GM12873 (cell line): ENCODE measurements around the gene CD1B.

ENCODE experiments used
- TF ChIP-seq, protein P1 (sequence below): IDR thresholded peaks from 2 replicates; pipeline ENCODE4 v1.5.1; 2012; ENCODE audit warnings: low read depth, mild to moderate bottlenecking, moderate library complexity, low read length, control low read depth; ENCODE audit not compliant: insufficient read depth; ENCODE audit errors: missing control alignments

The CD1B gene

DNA sequence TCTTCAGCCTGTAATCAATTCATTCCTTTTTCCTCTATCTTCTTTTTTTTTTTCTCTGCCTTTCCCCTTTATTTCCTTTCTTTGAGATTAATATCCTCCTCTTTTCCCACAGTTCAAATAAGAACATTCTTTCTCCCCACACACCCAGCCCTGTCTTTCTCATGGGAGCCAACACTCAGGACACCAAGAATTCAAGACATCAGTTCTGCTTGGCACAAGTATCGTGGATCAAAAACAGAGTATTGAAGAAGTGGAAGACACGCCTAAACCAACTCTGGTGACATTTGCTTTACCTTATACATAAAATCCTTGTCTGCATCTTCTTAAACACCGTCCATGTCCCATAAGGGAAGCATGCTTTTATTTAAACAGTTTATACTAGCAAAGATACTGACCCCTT, 25.3 kb upstream of the CD1B start:
- TF ChIP-seq, protein P1, sequence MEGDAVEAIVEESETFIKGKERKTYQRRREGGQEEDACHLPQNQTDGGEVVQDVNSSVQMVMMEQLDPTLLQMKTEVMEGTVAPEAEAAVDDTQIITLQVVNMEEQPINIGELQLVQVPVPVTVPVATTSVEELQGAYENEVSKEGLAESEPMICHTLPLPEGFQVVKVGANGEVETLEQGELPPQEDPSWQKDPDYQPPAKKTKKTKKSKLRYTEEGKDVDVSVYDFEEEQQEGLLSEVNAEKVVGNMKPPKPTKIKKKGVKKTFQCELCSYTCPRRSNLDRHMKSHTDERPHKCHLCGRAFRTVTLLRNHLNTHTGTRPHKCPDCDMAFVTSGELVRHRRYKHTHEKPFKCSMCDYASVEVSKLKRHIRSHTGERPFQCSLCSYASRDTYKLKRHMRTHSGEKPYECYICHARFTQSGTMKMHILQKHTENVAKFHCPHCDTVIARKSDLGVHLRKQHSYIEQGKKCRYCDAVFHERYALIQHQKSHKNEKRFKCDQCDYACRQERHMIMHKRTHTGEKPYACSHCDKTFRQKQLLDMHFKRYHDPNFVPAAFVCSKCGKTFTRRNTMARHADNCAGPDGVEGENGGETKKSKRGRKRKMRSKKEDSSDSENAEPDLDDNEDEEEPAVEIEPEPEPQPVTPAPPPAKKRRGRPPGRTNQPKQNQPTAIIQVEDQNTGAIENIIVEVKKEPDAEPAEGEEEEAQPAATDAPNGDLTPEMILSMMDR, result no peak

DNA sequence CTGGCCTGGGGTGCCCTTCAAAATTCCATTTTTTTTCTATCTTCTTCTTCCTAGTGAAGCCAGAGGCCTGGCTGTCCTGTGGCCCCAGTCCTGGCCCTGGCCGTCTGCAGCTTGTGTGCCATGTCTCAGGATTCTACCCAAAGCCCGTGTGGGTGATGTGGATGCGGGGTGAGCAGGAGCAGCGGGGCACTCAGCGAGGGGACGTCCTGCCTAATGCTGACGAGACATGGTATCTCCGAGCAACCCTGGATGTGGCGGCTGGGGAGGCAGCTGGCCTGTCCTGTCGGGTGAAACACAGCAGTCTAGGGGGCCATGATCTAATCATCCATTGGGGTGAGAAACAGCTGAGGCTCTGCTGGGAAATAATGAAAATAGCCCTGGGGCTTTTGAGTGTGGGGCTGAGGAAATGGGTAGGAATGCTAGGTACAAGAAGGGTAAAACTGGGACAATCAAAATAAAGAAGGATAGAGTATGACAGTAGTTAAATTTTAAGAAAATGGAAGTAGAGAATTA, 24.5 kb upstream of the CD1B start:
- TF ChIP-seq, protein P1, result no peak

DNA sequence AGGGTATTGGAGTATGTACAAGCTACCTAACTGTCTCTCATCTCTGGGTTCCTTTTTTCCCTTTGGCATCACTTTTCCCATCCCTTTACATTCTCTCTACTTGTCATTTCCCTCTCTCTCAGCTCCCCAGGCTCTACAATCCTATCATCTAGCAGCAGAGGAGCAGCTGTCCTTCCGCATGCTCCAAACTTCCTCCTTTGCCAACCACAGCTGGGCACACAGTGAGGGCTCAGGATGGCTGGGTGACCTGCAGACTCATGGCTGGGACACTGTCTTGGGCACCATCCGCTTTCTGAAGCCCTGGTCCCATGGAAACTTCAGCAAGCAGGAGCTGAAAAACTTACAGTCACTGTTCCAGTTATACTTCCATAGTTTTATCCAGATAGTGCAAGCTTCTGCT, 22.9 kb upstream of the CD1B start:
- TF ChIP-seq, protein P1, result no peak

DNA sequence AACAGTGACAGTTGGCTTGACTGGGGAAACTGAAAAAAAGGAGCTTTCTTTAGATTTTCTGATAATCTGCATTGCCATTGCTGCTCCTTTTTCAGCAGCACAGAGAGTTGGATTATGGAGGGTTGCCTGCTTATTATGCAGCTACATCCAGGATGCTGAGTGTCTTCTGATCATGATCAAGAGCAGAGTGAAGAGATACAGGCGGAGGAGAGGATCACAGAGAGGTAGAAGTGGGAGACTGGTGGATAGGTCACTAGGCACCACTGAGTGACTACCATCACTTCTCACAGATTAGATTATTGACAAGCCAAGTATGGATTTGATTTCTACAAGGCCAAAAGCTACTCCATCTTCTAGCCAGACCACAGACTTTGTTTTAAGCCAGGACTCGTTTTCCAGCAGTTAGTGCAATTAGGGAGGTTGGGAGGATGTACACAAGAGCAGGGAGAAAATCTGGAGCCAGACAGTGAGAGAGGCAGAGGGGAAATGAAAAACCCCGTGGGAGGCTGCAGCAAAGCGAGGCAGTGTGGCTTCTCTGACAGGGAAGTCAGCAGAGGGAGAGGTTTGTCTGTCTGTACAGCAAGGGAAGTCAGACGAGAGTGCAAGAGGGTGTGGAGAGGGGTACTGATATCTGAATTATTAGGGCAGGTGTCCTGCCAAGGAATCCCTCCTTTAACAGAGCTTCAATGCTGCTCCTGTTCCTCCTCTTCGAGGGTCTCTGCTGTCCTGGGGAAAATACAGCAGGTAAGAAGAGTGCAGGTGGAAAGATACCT, 22.2 kb upstream of the CD1B start, which contains the start of gene CD1E:
TSS of gene CD1E (plus strand) at position 592 of the 773 bp plus-strand sequence. CDS start at position 687, 95 bp downstream.
- TF ChIP-seq, protein P1, result no peak

DNA sequence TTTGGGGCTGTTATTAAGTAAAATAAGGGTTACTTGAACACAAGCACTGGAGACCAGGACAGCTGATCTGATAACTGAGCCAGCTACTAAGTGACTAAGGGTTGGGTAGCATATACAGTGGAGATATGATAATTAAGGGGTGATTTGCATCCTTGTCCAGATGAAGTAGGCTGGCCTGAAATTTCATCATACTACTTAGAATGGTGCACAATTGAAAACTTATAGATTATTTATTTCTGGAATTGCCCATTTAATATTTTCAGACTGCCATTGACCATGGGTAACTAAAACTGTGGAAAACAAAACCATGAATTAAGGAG, 3.8 kb upstream of the CD1B start:
- TF ChIP-seq, protein P1, result no peak

DNA sequence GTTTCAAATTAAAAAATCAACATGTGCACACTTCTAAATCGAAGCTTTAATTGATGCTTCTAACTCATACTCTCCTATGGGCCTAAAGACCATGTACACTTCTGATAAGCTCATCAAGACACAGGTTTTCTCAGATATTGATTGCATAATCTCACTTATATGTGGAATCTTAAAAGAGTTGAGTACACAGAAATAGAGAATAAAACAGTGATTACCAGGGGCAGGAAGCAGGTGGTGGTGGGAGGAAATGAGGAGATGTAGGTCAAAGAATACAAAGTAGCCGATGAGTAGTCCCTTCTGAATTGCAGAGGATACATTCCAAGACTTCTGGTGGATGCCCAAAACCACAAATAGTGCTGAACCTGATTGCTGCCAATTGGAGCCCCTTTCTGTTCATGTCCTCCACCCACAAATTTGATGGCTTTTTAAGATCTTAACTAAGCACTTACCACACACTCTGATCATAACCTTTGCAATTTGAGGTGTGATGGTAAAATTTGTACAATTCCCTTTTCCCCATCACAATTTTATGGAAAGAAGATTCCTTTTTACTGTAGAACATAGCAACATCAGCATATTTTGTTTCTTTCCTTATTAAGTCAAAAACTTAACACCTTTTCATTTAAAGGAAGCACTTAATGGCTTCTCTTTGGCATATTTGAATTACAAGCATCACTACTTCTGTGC, 3.3 kb upstream of the CD1B start:
- TF ChIP-seq, protein P1, result no peak

DNA sequence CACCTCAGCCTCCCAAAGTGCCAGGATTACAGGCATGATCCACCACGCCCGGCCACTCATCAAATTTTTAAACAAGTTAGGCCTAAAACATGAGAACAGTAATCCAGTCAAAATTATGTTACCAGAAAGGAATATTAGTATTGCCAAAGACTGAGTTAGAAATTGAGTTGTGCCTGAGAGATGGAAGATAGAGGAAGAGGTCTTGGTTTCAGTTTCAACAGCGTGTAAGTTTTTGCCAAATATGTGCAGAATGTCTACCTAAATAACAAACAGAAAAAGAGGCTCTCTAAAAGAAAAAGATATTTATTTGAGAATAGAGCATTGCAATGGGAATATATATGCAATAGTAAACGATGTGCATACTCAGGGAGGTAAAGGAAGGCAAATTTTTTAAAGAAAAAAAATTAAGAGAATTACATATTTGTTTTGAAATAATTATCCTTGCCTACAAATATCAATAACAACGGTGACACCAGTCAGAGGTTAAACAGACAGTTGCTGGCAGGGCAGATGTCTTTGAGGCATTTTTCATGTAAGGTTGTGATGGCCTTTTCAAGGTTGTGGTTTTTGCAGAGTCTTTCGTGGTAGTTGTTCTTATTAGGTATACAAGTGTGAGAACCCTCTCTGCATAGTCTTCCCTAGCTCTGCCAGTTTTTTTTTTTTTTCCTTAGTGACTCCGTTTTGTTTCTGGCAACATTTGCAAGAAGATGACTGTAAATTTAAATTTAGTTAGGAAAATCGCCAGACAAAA, 2.2 kb upstream of the CD1B start:
- TF ChIP-seq, protein P1, result no peak
